GM12878 (cell line): ENCODE data around the gene PRKCE. TPM values are rescaled to one million over a fixed set of nuclear protein-coding genes. Genes with fewer than 3 reads are reported as not detected.

Experiments used
- ATAC-seq: fragments of 200-7000 bp; cut with Tn5 transposase; 3 replicates; pipeline ENCODE4 v1.9.1; 2020; ENCODE audit warnings: mild to moderate bottlenecking, moderate library complexity
- BruUV-seq: library from RNA; stranded (reverse); fragments of 400-500 nt; replicated peaks from 2 replicates; lab custom pipeline; 2021; lab: Mats Ljungman, UMichigan
- CTCF ChIA-PET: fragments of 300-600 bp; sonication (Branson Sonifier 250); formaldehyde crosslinking; extraction: SDS; loops from one replicate; lab custom pipeline; 2021; ENCODE audit warnings: inconsistent platforms; lab: Yijun Ruan, JAX
- POLR2A ChIA-PET: fragments of 350-600 bp; formaldehyde crosslinking; extraction: SDS; loops from one replicate; lab custom pipeline; 2021; ENCODE audit warnings: inconsistent platforms; lab: Charles Lee
- RAD21 ChIA-PET: fragments of 300-600 bp; sonication (Branson Sonifier 250); formaldehyde crosslinking; loops from one replicate; lab custom pipeline; 2023; ENCODE audit warnings: antibody characterized with exemption; ENCODE audit not compliant: unreplicated experiment; lab: Charles Lee
- SMC1A ChIA-PET: fragments of 300-600 bp; sonication (Branson Sonifier 250); formaldehyde crosslinking; loops from one replicate; lab custom pipeline; 2023; ENCODE audit not compliant: unreplicated experiment, uncharacterized antibody; lab: Charles Lee
- DNase-seq: peaks from one replicate; pipeline ENCODE4 v3.0.0-alpha.2; 2011; ENCODE audit warnings: low read depth, low spot score
- FAIRE-seq: peaks from 3 replicates; lab custom pipeline; 2011; peaks lifted over from hg19 to GRCh38; lab: Jason Lieb, UNC
- H2AFZ ChIP-seq: 2 replicates; pipeline ENCODE4 v1.6.0; 2011; ENCODE audit warnings: low read depth, low read length, control low read depth; ENCODE audit not compliant: control insufficient read depth
- H3K27ac ChIP-seq: 2 replicates; pipeline ENCODE4 v1.5.1; 2011; ENCODE audit warnings: control low read depth; ENCODE audit not compliant: control insufficient read depth, insufficient read depth
- H3K27me3 ChIP-seq, 2 experiments: replicated peaks in 1 of 2; 2 replicates each; pipeline versions ENCODE4 v1.6.0 to v1.6.1; 2011; ENCODE audit warnings: low read length in 1 of 2; ENCODE audit not compliant: control insufficient read depth in 2 of 2, insufficient read depth in 2 of 2
- H3K36me3 ChIP-seq, 2 experiments: 2 replicates each; pipeline ENCODE4 v1.5.1; 2011; ENCODE audit warnings: low read length in 1 of 2; ENCODE audit not compliant: control insufficient read depth in 2 of 2, insufficient read depth in 2 of 2
- H3K4me1 ChIP-seq: 2 replicates; pipeline ENCODE4 v1.6.1; 2011; ENCODE audit warnings: mild to moderate bottlenecking, low read length, moderate library complexity, mixed read lengths; ENCODE audit not compliant: control insufficient read depth, insufficient read depth
- H3K4me2 ChIP-seq: 2 replicates; pipeline ENCODE4 v1.6.0; 2011; ENCODE audit warnings: control low read depth; ENCODE audit not compliant: control insufficient read depth, insufficient read depth
- H3K4me3 ChIP-seq: fragments of 200-600 bp; sonication (generic); 2 replicates; pipeline ENCODE4 v1.5.1; 2016
- H3K79me2 ChIP-seq: 2 replicates; pipeline ENCODE4 v1.6.0; 2011; ENCODE audit warnings: low read length; ENCODE audit not compliant: control insufficient read depth, insufficient read depth
- H3K9ac ChIP-seq: 2 replicates; pipeline ENCODE4 v1.8.0; 2011; ENCODE audit warnings: low read length, control low read depth, mixed read lengths; ENCODE audit not compliant: control insufficient read depth, insufficient read depth
- H3K9me3 ChIP-seq: replicated peaks from 3 replicates; pipeline ENCODE4 v1.5.1; 2011; ENCODE audit warnings: mild to moderate bottlenecking, low read length; ENCODE audit not compliant: control insufficient read depth, insufficient read depth
- H4K20me1 ChIP-seq: 2 replicates; pipeline ENCODE4 v1.6.0; 2011; ENCODE audit not compliant: control insufficient read depth, insufficient read depth
- NR2F1 ChIP-seq: fragments of 450-650 bp; conservative IDR thresholded peaks from 2 replicates; pipeline ENCODE4 v1.6.1; 2017; ENCODE audit warnings: mild to moderate bottlenecking
- RELB ChIP-seq: fragments of 450-650 bp; IDR thresholded peaks from 2 replicates; pipeline ENCODE4 v1.6.1; 2017; ENCODE audit warnings: low read depth, mild to moderate bottlenecking, moderate library complexity
- WGBS: methylation state at CpG from one replicate; pipeline ENCODE4 v1.1.6; 2016; ENCODE audit warnings: low lambda C conversion rate; ENCODE audit not compliant: insufficient replicate concordance, insufficient coverage; ENCODE audit errors: missing lambda C conversion rate; 5-methylcytosine and 5-hydroxymethylcytosine counted together
- in situ Hi-C: fragments of 300-500 bp; cut with MboI; formaldehyde crosslinking; loops from 9 replicates; pipeline ENCODE4 v1.14.3; 2018; ENCODE audit warnings: mixed read lengths
- intact Hi-C: fragments of 100-400 bp; cut with micrococcal nuclease; formaldehyde crosslinking; loops from one replicate; pipeline ENCODE4 v1.14.2; 2022; ENCODE audit not compliant: unreplicated experiment
- polyA plus RNA-seq, 11 experiments: library from polyadenylated mRNA; depleted of rRNA in 4 of 11; unstranded in 6 of 11; stranded (reverse) in 5 of 11; fragments of >200 nt; fragmentation: Nextera tagmentation in 4 of 11; fragmentation: Illumina TruSeq in 1 of 11; extraction: Ambion mirVana in 4 of 11; extraction: Trizol in 1 of 11; gene quantifications; 1 replicate in 1 of 11; 2 replicates in 10 of 11; pipeline versions ENCODE4 v1.2.1 to v1.2.3, GENCODE V29; 2011 to 2016; ENCODE audit warnings: inconsistent platforms in 2 of 11, missing spikeins in 2 of 11, low read depth in 1 of 11
- total RNA-seq, 4 experiments: library from RNA; depleted of rRNA in 3 of 4; stranded (reverse); fragments of >200 nt in 3 of 4; fragmentation: Illumina TruSeq in 1 of 4; extraction: Trizol in 1 of 4; gene quantifications; 2 replicates each; pipeline versions ENCODE4 v1.2.1 to v1.2.3, GENCODE V29; 2013 to 2021

Gene PRKCE
- total and polyA plus RNA-seq, 10 of the 15 experiments (the other 5 are each of a cell fraction or from before 2014, with no cell fraction given): 2.6 to 28.2 (median 11.3) TPM

- SMC1A ChIA-PET: interaction anchor here (0.9 to 6.0 kb wide), 34 partner anchors 10 to 352 kb away, joined by 3 to 68 read pairs (median 6); no protein-coding TSS in a partner anchor
- in situ Hi-C loops: loop anchor here (5.0 to 25.0 kb wide), 2 partner anchors 289 to 949 kb away; no protein-coding TSS in a partner anchor
- BruUV-seq: no TSS peak
Measured at GRCh38 chr2:45936623-45936979, 285.1 kb downstream of the PRKCE start.

More at GRCh38 chr2:45936623-45936979, 285.1 kb downstream of the PRKCE start:
- H3K9me3 ChIP-seq: no peaks in the 10 kb centered on the region
- RAD21 ChIA-PET: interaction anchor here (0.7 to 4.1 kb wide), 25 partner anchors 15 to 351 kb away, joined by 3 to 39 read pairs (median 7); no protein-coding TSS in a partner anchor
- H4K20me1 ChIP-seq: no peaks in the 10 kb centered on the region
- H3K4me2 ChIP-seq: no peak overlapping the region
- DNase-seq: no peak
- H3K79me2 ChIP-seq: no peaks in the 10 kb centered on the region
- POLR2A ChIA-PET: interaction anchor here (1.1 to 1.4 kb wide), 2 partner anchors 18 to 97 kb away, joined by 3 to 7 read pairs; no protein-coding TSS in a partner anchor
- H3K36me3 ChIP-seq: no peaks in the 10 kb centered on the region
- H2AFZ ChIP-seq: no peak overlapping the region
- no peak overlapping the region for H3K27ac ChIP-seq
- 48% methylated on average over 5 of the region's 5 CpGs for WGBS
- intact Hi-C loops: loop anchor here (1.0 to 2.0 kb wide), 5 partner anchors 48 to 292 kb away; no protein-coding TSS in a partner anchor
- no peak for FAIRE-seq
- H3K27me3 ChIP-seq: no peaks in the 10 kb centered on the region
- CTCF ChIA-PET: interaction anchor here (0.7 to 5.5 kb wide), 35 partner anchors 9 to 954 kb away, joined by 3 to 66 read pairs (median 6); partner anchors contain the start of gene PRKCE
- TF ChIP-seq RELB (peak; percentile 3; the same call in 1 of the 2 replicates), NR2F1 (no peak)
- H3K4me1 ChIP-seq: peaks cover 7% of the 10 kb centered on the region
- no peak overlapping the region for H3K4me3 ChIP-seq
- H3K9ac ChIP-seq: no peak overlapping the region
- ATAC-seq: no peak
